ENCODE measurements around the gene TXNRD1.
A peak's percentile ranks its signal among the peaks of the same experiment; 100 is the strongest.

Gene TXNRD1

GRCh38 chr12:104281636-104282035 is 66.1 kb downstream of the TXNRD1 start:
- no peak for DNase-seq

- DNase-seq: no peak
Measured at GRCh38 chr12:104282109-104282508, 66.5 kb downstream of the TXNRD1 start.

GRCh38 chr12:104285740-104286515 is 70.3 kb downstream of the TXNRD1 start:
- DNase-seq: peak; percentile 54

- DNase-seq: peak; percentile 95
Measured at GRCh38 chr12:104286516-104287482, 71.2 kb downstream of the TXNRD1 start.

GRCh38 chr12:104288635-104289274 is 73.2 kb downstream of the TXNRD1 start:
- peak; percentile 90 for DNase-seq

- DNase-seq: no peak
Measured at GRCh38 chr12:104290320-104290719, 74.7 kb downstream of the TXNRD1 start.

- no peak for DNase-seq
Measured at GRCh38 chr12:104290855-104291254, 75.3 kb downstream of the TXNRD1 start.

- no peak for DNase-seq
Measured at GRCh38 chr12:104291867-104292524, 76.4 kb downstream of the TXNRD1 start.

GRCh38 chr12:104292872-104293794 is 77.6 kb downstream of the TXNRD1 start:
- DNase-seq: no peak

- peak; percentile 31 for DNase-seq
Measured at GRCh38 chr12:104294158-104294859, 78.7 kb downstream of the TXNRD1 start.

GRCh38 chr12:104294927-104295668 is 79.5 kb downstream of the TXNRD1 start:
- no peak for DNase-seq

GRCh38 chr12:104295954-104296353 is 80.4 kb downstream of the TXNRD1 start:
- no peak for DNase-seq

- no peak for DNase-seq
Measured at GRCh38 chr12:104296718-104297117, 81.1 kb downstream of the TXNRD1 start.

GRCh38 chr12:104297477-104298113 is 82.0 kb downstream of the TXNRD1 start:
- DNase-seq: no peak

GRCh38 chr12:104299842-104300481 is 84.4 kb downstream of the TXNRD1 start:
- no peak for DNase-seq

- DNase-seq: no peak
Measured at GRCh38 chr12:104303538-104304151, 88.1 kb downstream of the TXNRD1 start, which contains the start of gene EID3. Gene EID3, plus strand, starts transcription at chr12:104303739. Its CDS starts 196 bp downstream, at chr12:104303935.

- no peak for DNase-seq
Measured at GRCh38 chr12:104304261-104305009, 88.9 kb downstream of the TXNRD1 start.

GRCh38 chr12:104305349-104305748 is 89.8 kb downstream of the TXNRD1 start:
- DNase-seq: no peak

All from RPMI8226 (cell line).